Endothelial cell of umbilical vein (primary cell): ENCODE measurements around the gene ZAR1L.
A peak's percentile ranks its signal among the peaks of the same experiment; 100 is the strongest.

Experiments
- CTCF ChIP-seq, 2 donors: IDR thresholded peaks; 1 replicate in 1 of 2; 2 replicates in 1 of 2; pipeline ENCODE4 v1.5.1; 2011; ENCODE audit warnings: low read length in 2 of 2, mild to moderate bottlenecking in 2 of 2, moderate library complexity in 2 of 2, control low read depth in 1 of 2, inconsistent platforms in 1 of 2, low read depth in 1 of 2; ENCODE audit not compliant: insufficient read depth in 1 of 2; ENCODE audit errors: extremely low read depth in 1 of 2
- FOS ChIP-seq: IDR thresholded peaks from 2 replicates; pipeline ENCODE4 v1.6.1; 2011; ENCODE audit warnings: mild to moderate bottlenecking, low read length, moderate library complexity, borderline replicate concordance; ENCODE audit not compliant: insufficient read depth
- MAX ChIP-seq: IDR thresholded peaks from 2 replicates; pipeline ENCODE4 v1.6.1; 2011; ENCODE audit not compliant: insufficient read depth, insufficient read length

GRCh38 chr13:32284927-32285632, 30.1 kb downstream of the ZAR1L start:
- TF ChIP-seq FOS = no peak
- TF ChIP-seq MAX = peak; percentile 8
- no peak for TF ChIP-seq CTCF (IDR thresholded peaks at IDR 0.05; ENCODE audit: extremely low read depth in 1 of 2, insufficient read depth in 1 of 2, low read depth in 1 of 2, low read length in 2 of 2)
